SU-DHL-6 (cell line): ENCODE results near the gene NDUFS7.

Experiments
- H2AFZ ChIP-seq: fragments of 200-600 bp; sonication (generic); 2 replicates; pipeline ENCODE4 v1.6.1; 2014; ENCODE audit warnings: low read depth, mild to moderate bottlenecking, moderate library complexity, mixed read lengths, antibody characterized with exemption, low read length; ENCODE audit not compliant: severe bottlenecking
- H3F3A ChIP-seq: fragments of 200-600 bp; shearing (Covaris generic); 2 replicates; pipeline ENCODE4 v1.6.0; 2016; ENCODE audit warnings: antibody characterized with exemption, mild to moderate bottlenecking; ENCODE audit not compliant: insufficient read depth
- H3K27ac ChIP-seq: fragments of 200-600 bp; sonication (generic); 2 replicates; pipeline ENCODE4 v1.5.1; 2016; ENCODE audit warnings: low read depth, mild to moderate bottlenecking, low read length, moderate library complexity, mixed read lengths
- H3K27me3 ChIP-seq: fragments of 200-600 bp; sonication (generic), shearing (Covaris generic); 2 replicates; pipeline ENCODE4 v1.6.0; 2014; ENCODE audit warnings: mild to moderate bottlenecking, low read length
- H3K36me3 ChIP-seq: fragments of 200-600 bp; sonication (generic); 2 replicates; pipeline ENCODE4 v1.6.1; 2014; ENCODE audit warnings: mild to moderate bottlenecking, low read length, mixed read lengths
- H3K4me2 ChIP-seq: fragments of 300-600, 200-600 bp; shearing (Covaris generic), sonication (generic); 2 replicates; pipeline ENCODE4 v1.6.0; 2014; ENCODE audit warnings: low read length, low read depth, mild to moderate bottlenecking; ENCODE audit not compliant: poor library complexity, severe bottlenecking
- H3K4me3 ChIP-seq: fragments of 200-600 bp; sonication (generic); 2 replicates; pipeline ENCODE4 v1.5.1; 2014; ENCODE audit warnings: antibody characterized with exemption, low read length, mild to moderate bottlenecking, mixed read lengths; ENCODE audit not compliant: insufficient read depth, poor library complexity, severe bottlenecking
- H3K79me2 ChIP-seq: fragments of 200-600 bp; sonication (generic); 2 replicates; pipeline ENCODE4 v1.6.1; 2014; ENCODE audit warnings: mild to moderate bottlenecking, low read length, moderate library complexity; ENCODE audit not compliant: insufficient read depth
- H3K9ac ChIP-seq: fragments of 200-600 bp; sonication (generic); 2 replicates; pipeline ENCODE4 v1.7.0; 2014; ENCODE audit warnings: mild to moderate bottlenecking, low read length
- H3K9me2 ChIP-seq: fragments of 200-600 bp; sonication (generic); replicated peaks from 2 replicates; pipeline ENCODE4 v1.6.1; 2014; ENCODE audit warnings: low read length; ENCODE audit not compliant: insufficient read depth
- H3K9me3 ChIP-seq: fragments of 200-600 bp; sonication (generic); 2 replicates; pipeline ENCODE4 v1.6.1; 2014; ENCODE audit warnings: low read length, mixed read lengths; ENCODE audit not compliant: insufficient read depth
- H4K20me1 ChIP-seq: fragments of 200-600 bp; sonication (generic); 2 replicates; pipeline ENCODE4 v1.6.1; 2014; ENCODE audit warnings: low read depth, mild to moderate bottlenecking, antibody characterized with exemption, low read length, moderate library complexity, mixed read lengths
- CTCF ChIP-seq: fragments of 200-600 bp; sonication (generic); IDR thresholded peaks from one replicate; pipeline ENCODE4 v1.5.1; 2017; ENCODE audit warnings: antibody characterized with exemption, mild to moderate bottlenecking, low read length, moderate library complexity; ENCODE audit not compliant: insufficient read depth, poor library complexity, severe bottlenecking
- EZH2phosphoT487 ChIP-seq: fragments of 200-600 bp; sonication (generic), shearing (Covaris generic); conservative IDR thresholded peaks from 2 replicates; pipeline ENCODE4 v1.6.1; 2018; ENCODE audit warnings: mild to moderate bottlenecking, antibody characterized with exemption, low read length, moderate library complexity, mixed read lengths

Gene NDUFS7

GRCh38 chr19:1397838-1398237 is 14.1 kb downstream of the NDUFS7 start:
- no peak overlapping the region for H3K9ac ChIP-seq
- no peak overlapping the region for H2AFZ ChIP-seq
- H3K4me3 ChIP-seq: no peak overlapping the region
- H4K20me1 ChIP-seq: no peaks in the 10 kb centered on the region
- TF ChIP-seq CTCF: no peak
- TF ChIP-seq EZH2phosphoT487: no peak
- no peaks in the 10 kb centered on the region for H3K36me3 ChIP-seq
- peaks cover 15% of the 10 kb centered on the region for H3K79me2 ChIP-seq
- no peaks in the 10 kb centered on the region for H3K9me3 ChIP-seq
- H3K27me3 ChIP-seq: no peaks in the 10 kb centered on the region
- no peak overlapping the region for H3K4me2 ChIP-seq
- H3K9me2 ChIP-seq: no peaks in the 10 kb centered on the region
- no peak overlapping the region for H3K27ac ChIP-seq
- 0 out of 2 replicates have a peak, but pooled peaks cover 4% of the 10 kb centered on the region for H3F3A ChIP-seq

GRCh38 chr19:1399079-1399478 is 15.4 kb downstream of the NDUFS7 start:
- Histone ChIP-seq H3K9ac (no peak overlapping the region), H3K79me2 (peaks cover 15% of the 10 kb centered on the region), H3F3A (0 out of 2 replicates have a peak, but pooled peaks cover 4% of the 10 kb centered on the region), H3K27ac (no peak overlapping the region), H3K4me2 (no peak overlapping the region), H3K4me3 (no peak overlapping the region), H3K9me2 (no peaks in the 10 kb centered on the region), H4K20me1 (no peaks in the 10 kb centered on the region), H2AFZ (no peak overlapping the region), H3K27me3 (no peaks in the 10 kb centered on the region), H3K9me3 (no peaks in the 10 kb centered on the region), H3K36me3 (no peaks in the 10 kb centered on the region)
- TF ChIP-seq EZH2phosphoT487 (no peak), CTCF (no peak)

- H3K36me3 ChIP-seq: no peaks in the 10 kb centered on the region
- no peak overlapping the region for H2AFZ ChIP-seq
- H3K9me2 ChIP-seq: no peaks in the 10 kb centered on the region
- no peak overlapping the region for H3K4me3 ChIP-seq
- peak overlapping the region; percentile 92; the same call in 1 of the 2 replicates for H3K9ac ChIP-seq
- peak overlapping the region; percentile 77 for H3K4me2 ChIP-seq
- TF ChIP-seq EZH2phosphoT487 (no peak), CTCF (no peak)
- no peaks in the 10 kb centered on the region for H4K20me1 ChIP-seq
- 0 out of 2 replicates have a peak, but pooled peaks cover 4% of the 10 kb centered on the region for H3F3A ChIP-seq
- no peaks in the 10 kb centered on the region for H3K9me3 ChIP-seq
- H3K27me3 ChIP-seq: no peaks in the 10 kb centered on the region
- H3K27ac ChIP-seq: no peak overlapping the region
- peaks cover 15% of the 10 kb centered on the region for H3K79me2 ChIP-seq
These were observed 16.0 kb downstream of the NDUFS7 start for GRCh38 chr19:1399745-1400144.
